ENCODE measurements around the gene MX1.
A peak's percentile ranks its signal among the peaks of the same experiment; 100 is the strongest.

MX1 gene, protein sequence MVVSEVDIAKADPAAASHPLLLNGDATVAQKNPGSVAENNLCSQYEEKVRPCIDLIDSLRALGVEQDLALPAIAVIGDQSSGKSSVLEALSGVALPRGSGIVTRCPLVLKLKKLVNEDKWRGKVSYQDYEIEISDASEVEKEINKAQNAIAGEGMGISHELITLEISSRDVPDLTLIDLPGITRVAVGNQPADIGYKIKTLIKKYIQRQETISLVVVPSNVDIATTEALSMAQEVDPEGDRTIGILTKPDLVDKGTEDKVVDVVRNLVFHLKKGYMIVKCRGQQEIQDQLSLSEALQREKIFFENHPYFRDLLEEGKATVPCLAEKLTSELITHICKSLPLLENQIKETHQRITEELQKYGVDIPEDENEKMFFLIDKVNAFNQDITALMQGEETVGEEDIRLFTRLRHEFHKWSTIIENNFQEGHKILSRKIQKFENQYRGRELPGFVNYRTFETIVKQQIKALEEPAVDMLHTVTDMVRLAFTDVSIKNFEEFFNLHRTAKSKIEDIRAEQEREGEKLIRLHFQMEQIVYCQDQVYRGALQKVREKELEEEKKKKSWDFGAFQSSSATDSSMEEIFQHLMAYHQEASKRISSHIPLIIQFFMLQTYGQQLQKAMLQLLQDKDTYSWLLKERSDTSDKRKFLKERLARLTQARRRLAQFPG

DNA sequence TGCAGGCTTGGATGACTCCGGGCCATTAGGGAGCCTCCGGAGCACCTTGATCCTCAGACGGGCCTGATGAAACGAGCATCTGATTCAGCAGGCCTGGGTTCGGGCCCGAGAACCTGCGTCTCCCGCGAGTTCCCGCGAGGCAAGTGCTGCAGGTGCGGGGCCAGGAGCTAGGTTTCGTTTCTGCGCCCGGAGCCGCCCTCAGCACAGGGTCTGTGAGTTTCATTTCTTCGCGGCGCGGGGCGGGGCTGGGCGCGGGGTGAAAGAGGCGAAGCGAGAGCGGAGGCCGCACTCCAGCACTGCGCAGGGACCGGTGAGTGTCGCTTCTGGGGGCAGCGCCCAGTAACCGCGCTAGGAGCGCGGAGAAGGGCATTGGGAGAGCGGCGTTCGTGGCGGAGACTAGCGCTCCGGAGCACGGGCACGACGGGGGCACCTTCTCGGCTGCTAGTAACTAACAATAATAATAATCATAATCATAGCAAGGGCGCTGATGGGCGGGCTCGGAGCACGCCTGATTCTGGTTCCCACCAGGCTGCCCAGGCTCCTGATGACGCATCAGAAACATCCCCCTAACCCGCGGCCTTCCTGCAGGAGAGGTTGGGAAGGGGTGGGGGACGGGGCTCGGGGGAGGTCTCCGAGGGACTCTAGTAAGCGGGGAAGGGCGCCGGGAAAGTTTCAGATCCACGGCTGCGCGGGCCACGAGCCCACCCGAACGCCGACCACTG, at the start of gene MX1:
Gene MX1, plus strand, starts transcription at position 286 of the 722 bp plus-strand sequence. CDS start 5,832 bp downstream, outside the sequence.
- DNase-seq (ENCODE audit: low read depth) = peak; percentile 19
- peak within 1 kb of the TSS; percentile 56 for H3K4me3 ChIP-seq (replicated peaks; ENCODE audit: low read depth, low read length)
- TF ChIP-seq, protein P1, sequence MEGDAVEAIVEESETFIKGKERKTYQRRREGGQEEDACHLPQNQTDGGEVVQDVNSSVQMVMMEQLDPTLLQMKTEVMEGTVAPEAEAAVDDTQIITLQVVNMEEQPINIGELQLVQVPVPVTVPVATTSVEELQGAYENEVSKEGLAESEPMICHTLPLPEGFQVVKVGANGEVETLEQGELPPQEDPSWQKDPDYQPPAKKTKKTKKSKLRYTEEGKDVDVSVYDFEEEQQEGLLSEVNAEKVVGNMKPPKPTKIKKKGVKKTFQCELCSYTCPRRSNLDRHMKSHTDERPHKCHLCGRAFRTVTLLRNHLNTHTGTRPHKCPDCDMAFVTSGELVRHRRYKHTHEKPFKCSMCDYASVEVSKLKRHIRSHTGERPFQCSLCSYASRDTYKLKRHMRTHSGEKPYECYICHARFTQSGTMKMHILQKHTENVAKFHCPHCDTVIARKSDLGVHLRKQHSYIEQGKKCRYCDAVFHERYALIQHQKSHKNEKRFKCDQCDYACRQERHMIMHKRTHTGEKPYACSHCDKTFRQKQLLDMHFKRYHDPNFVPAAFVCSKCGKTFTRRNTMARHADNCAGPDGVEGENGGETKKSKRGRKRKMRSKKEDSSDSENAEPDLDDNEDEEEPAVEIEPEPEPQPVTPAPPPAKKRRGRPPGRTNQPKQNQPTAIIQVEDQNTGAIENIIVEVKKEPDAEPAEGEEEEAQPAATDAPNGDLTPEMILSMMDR (IDR thresholded peaks at IDR 0.05; ENCODE audit: low read length, missing control alignments) = no peak

DNA sequence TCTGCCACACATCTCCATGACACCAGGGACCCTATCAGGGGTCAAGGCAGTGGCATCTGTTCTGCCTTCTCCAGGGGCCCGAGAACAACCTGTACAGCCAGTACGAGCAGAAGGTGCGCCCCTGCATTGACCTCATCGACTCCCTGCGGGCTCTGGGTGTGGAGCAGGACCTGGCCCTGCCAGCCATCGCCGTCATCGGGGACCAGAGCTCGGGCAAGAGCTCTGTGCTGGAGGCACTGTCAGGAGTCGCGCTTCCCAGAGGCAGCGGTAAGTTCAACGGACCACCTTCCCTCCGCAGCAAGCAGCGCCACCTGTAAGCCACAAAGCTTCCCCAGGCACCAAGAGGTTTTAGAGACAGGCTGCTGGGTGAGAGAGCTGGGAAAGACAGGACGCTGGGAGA, 48.3 kb upstream of the MX1 start:
- H3K4me3 ChIP-seq (replicated peaks; ENCODE audit: low read depth, low read length) = no peak overlapping the region
- TF ChIP-seq, protein P1 (IDR thresholded peaks at IDR 0.05; ENCODE audit: low read length, missing control alignments) = no peak
- no peak for DNase-seq (ENCODE audit: low read depth)

DNA sequence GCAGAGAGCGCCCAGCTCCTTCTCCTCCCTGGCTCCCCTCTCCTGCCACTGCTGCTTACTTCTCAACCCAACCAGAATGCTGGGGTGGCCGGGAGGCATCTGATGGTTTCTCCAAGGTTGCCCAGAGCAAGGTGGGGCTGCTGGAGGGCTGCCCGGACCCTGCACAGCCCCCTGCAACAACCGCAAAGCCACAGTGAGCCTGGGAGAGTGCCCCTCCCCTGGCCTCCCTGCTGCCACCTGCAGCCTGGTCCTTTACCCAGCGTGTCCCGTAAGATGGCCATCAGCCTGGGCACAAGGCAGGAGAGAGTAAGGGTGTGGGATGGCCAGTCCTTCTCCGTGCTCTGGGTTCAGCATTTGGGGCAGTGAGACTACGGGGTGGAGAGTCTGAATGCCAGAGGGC, 47.2 kb upstream of the MX1 start:
- DNase-seq (ENCODE audit: low read depth) = no peak
- no peak overlapping the region for H3K4me3 ChIP-seq (replicated peaks; ENCODE audit: low read depth, low read length)
- TF ChIP-seq, protein P1 (IDR thresholded peaks at IDR 0.05; ENCODE audit: low read length, missing control alignments) = no peak

DNA sequence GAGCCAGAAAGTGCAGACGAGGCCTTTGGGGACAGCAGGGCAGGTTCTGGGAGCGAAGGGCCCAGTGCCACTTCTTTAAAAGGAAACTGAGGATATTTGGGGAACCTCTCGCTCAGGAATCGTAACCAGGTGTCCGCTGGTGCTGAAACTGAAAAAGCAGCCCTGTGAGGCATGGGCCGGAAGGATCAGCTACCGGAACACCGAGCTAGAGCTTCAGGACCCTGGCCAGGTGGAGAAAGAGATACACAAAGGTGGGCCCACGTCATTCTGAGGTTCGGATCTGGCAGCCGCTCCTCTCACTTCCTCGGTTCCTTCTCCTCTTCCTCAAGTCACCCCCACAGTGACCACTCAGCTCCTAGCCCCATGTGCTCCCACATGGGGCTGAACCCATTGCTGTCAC, 46.1 kb upstream of the MX1 start:
- TF ChIP-seq, protein P1 (IDR thresholded peaks at IDR 0.05; ENCODE audit: low read length, missing control alignments) = no peak
- H3K4me3 ChIP-seq (replicated peaks; ENCODE audit: low read depth, low read length) = no peak overlapping the region
- no peak for DNase-seq (ENCODE audit: low read depth)

DNA sequence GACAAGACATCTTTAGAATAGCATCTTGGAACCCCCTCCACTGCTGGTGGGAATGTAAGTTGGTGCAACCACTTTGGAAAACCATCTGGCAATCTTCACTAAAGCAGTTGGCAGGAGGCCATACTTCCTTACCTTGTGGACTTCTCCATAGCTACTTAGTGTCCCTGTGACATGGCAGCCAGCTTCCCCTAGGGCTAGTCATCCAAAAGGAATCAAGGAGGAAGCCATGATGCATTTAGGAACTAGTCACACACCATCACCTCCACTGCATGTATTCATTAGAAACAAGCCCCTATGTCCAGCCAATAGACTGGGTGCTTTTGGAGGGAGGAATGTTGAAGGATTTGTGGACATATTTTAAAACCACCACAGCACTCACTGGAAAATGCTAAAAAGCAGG, 44.3 kb upstream of the MX1 start:
- H3K4me3 ChIP-seq (replicated peaks; ENCODE audit: low read depth, low read length) = no peak overlapping the region
- TF ChIP-seq, protein P1 (IDR thresholded peaks at IDR 0.05; ENCODE audit: low read length, missing control alignments) = no peak
- DNase-seq (ENCODE audit: low read depth) = no peak

DNA sequence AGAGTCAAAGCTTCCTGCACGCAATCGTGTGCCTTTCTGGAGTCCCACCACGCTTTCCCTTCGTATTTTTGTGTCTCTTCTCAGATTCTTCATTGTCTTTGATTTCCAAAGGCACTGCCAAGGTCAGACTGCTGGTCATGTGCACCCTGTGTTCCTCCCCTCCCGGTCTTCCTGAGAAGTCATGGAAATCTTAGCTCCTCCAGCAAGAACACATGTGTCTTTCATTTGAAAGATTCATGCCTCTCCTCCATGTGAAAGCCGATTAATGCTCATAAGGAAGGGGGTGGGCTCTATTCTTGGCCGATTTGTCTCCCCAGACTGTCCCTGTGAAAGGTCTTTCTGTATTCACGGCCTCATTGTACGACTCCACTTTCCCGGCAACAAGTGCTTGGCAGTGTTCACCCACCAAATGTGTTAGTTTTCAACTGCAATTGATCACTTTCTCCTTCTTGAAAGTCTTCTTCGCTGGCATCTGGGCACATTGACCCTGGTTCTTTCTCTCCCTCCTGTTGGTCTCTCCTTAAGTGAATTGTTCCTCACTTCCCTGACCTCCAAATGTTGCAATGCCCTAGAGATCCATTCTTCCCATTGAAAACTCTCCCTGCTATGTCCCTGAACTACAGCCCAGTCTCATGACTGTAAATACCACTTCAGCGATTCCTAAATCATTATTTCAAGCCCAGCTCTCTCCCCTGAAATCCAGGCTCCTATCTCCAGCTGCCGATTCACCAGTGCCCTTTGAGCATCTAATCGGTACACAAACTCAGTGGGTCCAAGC, 38.8 kb upstream of the MX1 start:
- TF ChIP-seq, protein P1 (IDR thresholded peaks at IDR 0.05; ENCODE audit: low read length, missing control alignments) = no peak
- DNase-seq (ENCODE audit: low read depth) = no peak

More for the DNA sequence above, 38.8 kb upstream of the MX1 start:
- H3K4me3 ChIP-seq (replicated peaks; ENCODE audit: low read depth, low read length) = no peak overlapping the region
